HG03064 (cell line): ENCODE data around the gene OR2T35.
A peak's percentile ranks its signal among the peaks of the same experiment; 100 is the strongest.

Source experiments
- ATAC-seq: cut with Tn5 transposase; IDR thresholded peaks from one replicate; pipeline ENCODE4 v1.9.1; 2021; ENCODE audit warnings: low read depth; ENCODE audit not compliant: unreplicated experiment

Gene OR2T35

GRCh38 chr1:248627971-248628844 lies 16.9 kb downstream of the OR2T35 start:
- ATAC-seq: peak; percentile 94

- no peak for ATAC-seq
Measured at GRCh38 chr1:248625971-248626370, 19.1 kb downstream of the OR2T35 start.

GRCh38 chr1:248625166-248625565 lies 19.9 kb downstream of the OR2T35 start:
- ATAC-seq: no peak

GRCh38 chr1:248622570-248623001 lies 22.5 kb downstream of the OR2T35 start:
- peak; percentile 84 for ATAC-seq

GRCh38 chr1:248621770-248622169 lies 23.3 kb downstream of the OR2T35 start:
- ATAC-seq: no peak

GRCh38 chr1:248618878-248619277 lies 26.2 kb downstream of the OR2T35 start:
- ATAC-seq: no peak

GRCh38 chr1:248618119-248618518 lies 27.0 kb downstream of the OR2T35 start:
- no peak for ATAC-seq

- no peak for ATAC-seq
Measured at GRCh38 chr1:248613742-248614141, 31.3 kb downstream of the OR2T35 start.

GRCh38 chr1:248611883-248612414 lies 33.1 kb downstream of the OR2T35 start:
- ATAC-seq: no peak

- no peak for ATAC-seq
Measured at GRCh38 chr1:248610301-248610700, 34.8 kb downstream of the OR2T35 start.

- no peak for ATAC-seq
Measured at GRCh38 chr1:248599396-248599795, 45.7 kb downstream of the OR2T35 start.

- ATAC-seq: no peak
Measured at GRCh38 chr1:248597589-248597988, 47.5 kb downstream of the OR2T35 start, which contains the start of gene OR2T10. OR2T10 (minus strand) TSS chr1:248597700; CDS start chr1:248593768, 3,932 bp downstream.

- ATAC-seq: no peak
Measured at GRCh38 chr1:248596615-248597014, 48.5 kb downstream of the OR2T35 start.

GRCh38 chr1:248593226-248593625 lies 51.9 kb downstream of the OR2T35 start:
- no peak for ATAC-seq

GRCh38 chr1:248592655-248593054 lies 52.4 kb downstream of the OR2T35 start:
- ATAC-seq: no peak

- no peak for ATAC-seq
Measured at GRCh38 chr1:248590055-248590454, 55.0 kb downstream of the OR2T35 start.

GRCh38 chr1:248589334-248589733 lies 55.7 kb downstream of the OR2T35 start:
- ATAC-seq: no peak
